ENCODE results near the gene GPN2.

The GPN2 gene

GRCh38 chr1:26889551-26890466, at the start of gene GPN2 (continued):
- TF ChIP-seq ZNF501 (tag by site-specific recombination; IDR thresholded peaks at IDR 0.05), result peak; percentile 97
- TF ChIP-seq ZNF521 (tag by site-specific recombination; IDR thresholded peaks at IDR 0.05), result no peak
- no peak for TF ChIP-seq ZNF211 (tag by site-specific recombination; IDR thresholded peaks at IDR 0.05; ENCODE audit: low read depth)
- no peak for TF ChIP-seq ZBTB1 (tag by site-specific recombination; IDR thresholded peaks at IDR 0.05)
- TF ChIP-seq MZF1 (tag by site-specific recombination; IDR thresholded peaks at IDR 0.05; ENCODE audit: borderline replicate concordance), result no peak
- TF ChIP-seq ZNF610 (tag by site-specific recombination; IDR thresholded peaks at IDR 0.05; ENCODE audit: borderline replicate concordance), result 0 out of 2 replicates have a peak, but pooled peaks have one; percentile 32
- TF ChIP-seq, protein P1, sequence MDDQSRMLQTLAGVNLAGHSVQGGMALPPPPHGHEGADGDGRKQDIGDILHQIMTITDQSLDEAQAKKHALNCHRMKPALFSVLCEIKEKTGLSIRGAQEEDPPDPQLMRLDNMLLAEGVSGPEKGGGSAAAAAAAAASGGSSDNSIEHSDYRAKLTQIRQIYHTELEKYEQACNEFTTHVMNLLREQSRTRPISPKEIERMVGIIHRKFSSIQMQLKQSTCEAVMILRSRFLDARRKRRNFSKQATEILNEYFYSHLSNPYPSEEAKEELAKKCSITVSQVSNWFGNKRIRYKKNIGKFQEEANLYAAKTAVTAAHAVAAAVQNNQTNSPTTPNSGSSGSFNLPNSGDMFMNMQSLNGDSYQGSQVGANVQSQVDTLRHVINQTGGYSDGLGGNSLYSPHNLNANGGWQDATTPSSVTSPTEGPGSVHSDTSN (CRISPR knock-in tag; IDR thresholded peaks at IDR 0.05), result peak; percentile 61; the same call in 1 of the 2 replicates
- no peak for TF ChIP-seq ZBTB48 (tag by site-specific recombination; IDR thresholded peaks at IDR 0.05)
- no peak for TF ChIP-seq ZNF580 (tag by site-specific recombination; IDR thresholded peaks at IDR 0.05)
- no peak for TF ChIP-seq ZNF404 (tag by site-specific recombination; IDR thresholded peaks at IDR 0.05)
- peak; percentile 67 for TF ChIP-seq ZNF394 (tag by site-specific recombination; IDR thresholded peaks at IDR 0.05; ENCODE audit: borderline replicate concordance)
- peak; percentile 11; the same call in 1 of the 2 replicates for TF ChIP-seq ZNF133 (tag by site-specific recombination; IDR thresholded peaks at IDR 0.05)
- TF ChIP-seq REPIN1 (tag by site-specific recombination; IDR thresholded peaks at IDR 0.05; ENCODE audit: low read depth), result no peak
- peak; percentile 84 for TF ChIP-seq ZBTB11 (tag by site-specific recombination; conservative IDR thresholded peaks at IDR 0.05; ENCODE audit: low read depth)
- TF ChIP-seq ZNF266 (tag by site-specific recombination; IDR thresholded peaks at IDR 0.05; ENCODE audit: low read depth), result no peak
- TF ChIP-seq ZNF341 (tag by site-specific recombination; IDR thresholded peaks at IDR 0.05; ENCODE audit: low read depth), result no peak; the same call in 1 of the 2 replicates
- TF ChIP-seq ZNF391 (tag by site-specific recombination; IDR thresholded peaks at IDR 0.05; ENCODE audit: borderline replicate concordance, low read depth), result peak; percentile 62; the same call in 1 of the 2 replicates
- TF ChIP-seq ZNF138 (tag by site-specific recombination; IDR thresholded peaks at IDR 0.05; ENCODE audit: borderline replicate concordance), result no peak
- no peak for TF ChIP-seq ZNF214 (tag by site-specific recombination; IDR thresholded peaks at IDR 0.05; ENCODE audit: borderline replicate concordance)
- TF ChIP-seq ZNF677 (tag by site-specific recombination; IDR thresholded peaks at IDR 0.05), result no peak
- no peak for TF ChIP-seq ZNF776 (tag by site-specific recombination; IDR thresholded peaks at IDR 0.05; ENCODE audit: borderline replicate concordance)
- TF ChIP-seq FEZF1 (tag by site-specific recombination; IDR thresholded peaks at IDR 0.05), result no peak
- peak; percentile 73 for TF ChIP-seq SP7 (tag by site-specific recombination; IDR thresholded peaks at IDR 0.05)
- no peak for TF ChIP-seq ZNF664 (tag by site-specific recombination; IDR thresholded peaks at IDR 0.05)
- TF ChIP-seq SETDB1 (IDR thresholded peaks at IDR 0.05; ENCODE audit: insufficient read length, low read length), result no peak
- TF ChIP-seq HOXA7 (CRISPR knock-in tag; IDR thresholded peaks at IDR 0.05; ENCODE audit: borderline replicate concordance), result no peak
- TF ChIP-seq MEIS1 (CRISPR knock-in tag; IDR thresholded peaks at IDR 0.05; ENCODE audit: borderline replicate concordance), result no peak
- no peak for TF ChIP-seq ZNF223 (tag by site-specific recombination; IDR thresholded peaks at IDR 0.05)
- no peak for TF ChIP-seq ZNF426 (tag by site-specific recombination; IDR thresholded peaks at IDR 0.05)
- peak; percentile 24; the same call in 1 of the 2 replicates for TF ChIP-seq YY2 (tag by site-specific recombination; IDR thresholded peaks at IDR 0.05)
- no peak; the same call in 1 of the 2 replicates for TF ChIP-seq ZNF561 (tag by site-specific recombination; IDR thresholded peaks at IDR 0.05; ENCODE audit: borderline replicate concordance)
- no peak; the same call in 1 of the 2 replicates for TF ChIP-seq ZNF791 (tag by site-specific recombination; IDR thresholded peaks at IDR 0.05)
- TF ChIP-seq TRIM28 (IDR thresholded peaks at IDR 0.05; ENCODE audit: borderline replicate concordance, low read length), result 0 out of 2 replicates have a peak, but pooled peaks have one; percentile 23
- no peak for TF ChIP-seq PRDM1 (tag by site-specific recombination; IDR thresholded peaks at IDR 0.05)
- TF ChIP-seq ZNF292 (tag by site-specific recombination; IDR thresholded peaks at IDR 0.05; ENCODE audit: borderline replicate concordance, low read depth), result no peak

All from HEK293 (cell line).